Large intestine (tissue), 3 donors: ENCODE data around the gene NOG. TPM values are rescaled to one million over a fixed set of nuclear protein-coding genes. Genes with fewer than 3 reads are reported as not detected.
A peak's percentile ranks its signal among the peaks of the same experiment; 100 is the strongest.

ENCODE experiments used
- DNase-seq, 2 donors: peaks; one replicate each; pipeline versions ENCODE4 v3.0.0 to v3.0.0-alpha.2; 2013
- H3K27ac ChIP-seq: one replicate; pipeline ENCODE4 v1.5.1; 2013; ENCODE audit warnings: low read length
- H3K27me3 ChIP-seq: 2 replicates; pipeline ENCODE4 v1.6.1; 2013; ENCODE audit warnings: low read length; ENCODE audit not compliant: control insufficient read depth, insufficient read depth
- H3K36me3 ChIP-seq: 2 replicates; pipeline ENCODE4 v1.6.1; 2013; ENCODE audit warnings: low read length; ENCODE audit not compliant: control insufficient read depth, insufficient read depth
- H3K4me1 ChIP-seq: one replicate; pipeline ENCODE4 v1.6.1; 2013; ENCODE audit warnings: low read length; ENCODE audit not compliant: control insufficient read depth, insufficient read depth
- H3K4me3 ChIP-seq: one replicate; pipeline ENCODE4 v1.5.1; 2013; ENCODE audit warnings: low read length
- H3K9me3 ChIP-seq: one replicate; pipeline ENCODE4 v1.6.1; 2013; ENCODE audit warnings: mild to moderate bottlenecking, low read depth, low read length, moderate library complexity; ENCODE audit not compliant: control insufficient read depth
- WGBS: methylation state at CpG from one replicate; pipeline ENCODE4 v1.1.5; 2013; ENCODE audit warnings: low lambda C conversion rate; ENCODE audit not compliant: insufficient coverage; 5-methylcytosine and 5-hydroxymethylcytosine counted together
- polyA plus RNA-seq: library from polyadenylated mRNA; unstranded; fragments of 120-200 nt; gene quantifications from one replicate; pipeline ENCODE4 v1.2.1, GENCODE V29; 2013

NOG gene
- polyA plus RNA-seq, 1 donor: 3.0 TPM

GRCh38 chr17:56629531-56630075, 36.1 kb downstream of the NOG start:
- Histone ChIP-seq H3K27ac (no peak overlapping the region), H3K36me3 (no peaks in the 10 kb centered on the region), H3K4me1 (no peaks in the 10 kb centered on the region), H3K9me3 (no peaks in the 10 kb centered on the region), H3K4me3 (no peak overlapping the region), H3K27me3 (peaks cover 4% of the 10 kb centered on the region)
- WGBS: 33% methylated on average over 1 of the region's 7 CpGs
- DNase-seq: peak in 1 of 2 donors; percentile 12

- Histone ChIP-seq H3K27me3 (peaks cover 4% of the 10 kb centered on the region), H3K4me3 (no peak overlapping the region), H3K9me3 (no peaks in the 10 kb centered on the region), H3K4me1 (no peaks in the 10 kb centered on the region), H3K36me3 (no peaks in the 10 kb centered on the region), H3K27ac (no peak overlapping the region)
- no peak for DNase-seq
- no CpG with 5 or more reads among the region's 4 CpGs for WGBS
These were observed 36.7 kb downstream of the NOG start for GRCh38 chr17:56630202-56630601.

- DNase-seq: no peak
- H3K27me3 ChIP-seq: peaks cover 3% of the 10 kb centered on the region
- no peaks in the 10 kb centered on the region for H3K36me3 ChIP-seq
- H3K9me3 ChIP-seq: no peaks in the 10 kb centered on the region
- H3K4me3 ChIP-seq: no peak overlapping the region
- H3K4me1 ChIP-seq: no peaks in the 10 kb centered on the region
- WGBS: no CpG with 5 or more reads among the region's 4 CpGs
- H3K27ac ChIP-seq: no peak overlapping the region
These were observed 40.2 kb downstream of the NOG start for GRCh38 chr17:56633681-56634080.

GRCh38 chr17:56635641-56636040, 42.1 kb downstream of the NOG start:
- H3K27ac ChIP-seq: no peak overlapping the region
- WGBS: no CpG with 5 or more reads among the region's 1 CpG
- H3K9me3 ChIP-seq: no peaks in the 10 kb centered on the region
- peaks cover 7% of the 10 kb centered on the region for H3K27me3 ChIP-seq
- no peak overlapping the region for H3K4me3 ChIP-seq
- no peaks in the 10 kb centered on the region for H3K4me1 ChIP-seq
- DNase-seq: no peak
- H3K36me3 ChIP-seq: no peaks in the 10 kb centered on the region

- Histone ChIP-seq H3K36me3 (no peaks in the 10 kb centered on the region), H3K4me1 (no peaks in the 10 kb centered on the region), H3K4me3 (no peak overlapping the region), H3K27me3 (peaks cover 7% of the 10 kb centered on the region), H3K27ac (no peak overlapping the region), H3K9me3 (no peaks in the 10 kb centered on the region)
- DNase-seq: no peak
- WGBS: 76% methylated on average over 2 of the region's 3 CpGs
These were observed 42.8 kb downstream of the NOG start for GRCh38 chr17:56636265-56636664.

GRCh38 chr17:56637254-56637653, 43.8 kb downstream of the NOG start:
- DNase-seq: no peak
- no peaks in the 10 kb centered on the region for H3K4me1 ChIP-seq
- H3K9me3 ChIP-seq: no peaks in the 10 kb centered on the region
- no peak overlapping the region for H3K4me3 ChIP-seq
- peaks cover 7% of the 10 kb centered on the region for H3K27me3 ChIP-seq
- no peak overlapping the region for H3K27ac ChIP-seq
- no peaks in the 10 kb centered on the region for H3K36me3 ChIP-seq
- WGBS: no CpG with 5 or more reads among the region's 8 CpGs

GRCh38 chr17:56638591-56639051, 45.1 kb downstream of the NOG start:
- Histone ChIP-seq H3K4me1 (no peaks in the 10 kb centered on the region), H3K27ac (no peak overlapping the region), H3K36me3 (no peaks in the 10 kb centered on the region), H3K27me3 (peaks cover 9% of the 10 kb centered on the region), H3K9me3 (no peaks in the 10 kb centered on the region), H3K4me3 (no peak overlapping the region)
- 71% methylated on average over 1 of the region's 11 CpGs for WGBS
- no peak for DNase-seq

GRCh38 chr17:56639517-56639916, 46.0 kb downstream of the NOG start:
- WGBS: no CpG with 5 or more reads among the region's 6 CpGs
- Histone ChIP-seq H3K4me3 (no peak overlapping the region), H3K27ac (no peak overlapping the region), H3K9me3 (no peaks in the 10 kb centered on the region), H3K27me3 (peaks cover 9% of the 10 kb centered on the region), H3K4me1 (no peaks in the 10 kb centered on the region), H3K36me3 (no peaks in the 10 kb centered on the region)
- no peak for DNase-seq

GRCh38 chr17:56640116-56640515, 46.6 kb downstream of the NOG start:
- no peaks in the 10 kb centered on the region for H3K36me3 ChIP-seq
- WGBS: no CpG with 5 or more reads among the region's 4 CpGs
- no peak overlapping the region for H3K4me3 ChIP-seq
- no peak overlapping the region for H3K27ac ChIP-seq
- H3K27me3 ChIP-seq: peaks cover 12% of the 10 kb centered on the region
- DNase-seq: no peak
- no peaks in the 10 kb centered on the region for H3K4me1 ChIP-seq
- no peaks in the 10 kb centered on the region for H3K9me3 ChIP-seq

GRCh38 chr17:56641373-56641772, 47.9 kb downstream of the NOG start:
- no peak overlapping the region for H3K27ac ChIP-seq
- H3K9me3 ChIP-seq: no peaks in the 10 kb centered on the region
- no peak overlapping the region for H3K4me3 ChIP-seq
- no peaks in the 10 kb centered on the region for H3K4me1 ChIP-seq
- H3K27me3 ChIP-seq: peaks cover 12% of the 10 kb centered on the region
- H3K36me3 ChIP-seq: no peaks in the 10 kb centered on the region
- no peak for DNase-seq

GRCh38 chr17:56641894-56642293, 48.4 kb downstream of the NOG start:
- no peak for DNase-seq
- Histone ChIP-seq H3K36me3 (no peaks in the 10 kb centered on the region), H3K27ac (no peak overlapping the region), H3K27me3 (peaks cover 12% of the 10 kb centered on the region), H3K9me3 (no peaks in the 10 kb centered on the region), H3K4me1 (no peaks in the 10 kb centered on the region), H3K4me3 (no peak overlapping the region)
- 67% methylated on average over 1 of the region's 2 CpGs for WGBS
